H1 (cell line): ENCODE measurements around the gene CRHR2. TPM values are rescaled to one million over a fixed set of nuclear protein-coding genes. Genes with fewer than 3 reads are reported as not detected.

Experiments
- CTCF ChIA-PET: fragments of 300-600 bp; sonication (Branson Sonifier 250); formaldehyde crosslinking; loops from one replicate; lab custom pipeline; 2021; ENCODE audit not compliant: partially characterized antibody; lab: Charles Lee
- POLR2A ChIA-PET: fragments of 300-600 bp; sonication (Branson Sonifier 250); formaldehyde crosslinking; loops from one replicate; lab custom pipeline; 2021; ENCODE audit warnings: inconsistent platforms; ENCODE audit not compliant: partially characterized antibody; lab: Charles Lee
- DNase-seq, 2 experiments: peaks; one replicate each; pipeline versions ENCODE4 v3.0.0 to v3.0.0-alpha.2; 2010 to 2022; ENCODE audit warnings: low spot score in 2 of 2, low read depth in 1 of 2, mixed read lengths in 1 of 2
- FAIRE-seq: peaks from 2 replicates; lab custom pipeline; 2011; peaks lifted over from hg19 to GRCh38; lab: Jason Lieb, UNC
- H2AFZ ChIP-seq: 2 replicates; pipeline ENCODE4 v1.8.1; 2012; ENCODE audit warnings: low read length, inconsistent platforms
- H2AK5ac ChIP-seq: 2 replicates; pipeline ENCODE4 v1.6.1; 2013; ENCODE audit warnings: low read depth, low read length
- H2BK120ac ChIP-seq: replicated peaks from 2 replicates; pipeline ENCODE3; 2013; ENCODE audit warnings: low read depth, low read length, inconsistent platforms
- H2BK12ac ChIP-seq: 2 replicates; pipeline ENCODE4 v1.6.1; 2013; ENCODE audit warnings: low read depth, low read length
- H2BK15ac ChIP-seq: 2 replicates; pipeline ENCODE4 v1.6.1; 2013; ENCODE audit warnings: low read length
- H2BK20ac ChIP-seq: 2 replicates; pipeline ENCODE4 v1.6.1; 2013; ENCODE audit warnings: low read length
- H2BK5ac ChIP-seq: 2 replicates; pipeline ENCODE4 v1.6.1; 2013; ENCODE audit warnings: low read depth, low read length
- H3K14ac ChIP-seq: 2 replicates; pipeline ENCODE4 v1.6.1; 2013; ENCODE audit warnings: inconsistent platforms; ENCODE audit not compliant: insufficient read length
- H3K18ac ChIP-seq: 2 replicates; pipeline ENCODE4 v1.6.1; 2013; ENCODE audit warnings: low read length; ENCODE audit errors: extremely low read depth
- H3K23ac ChIP-seq: 2 replicates; pipeline ENCODE4 v1.6.1; 2013; ENCODE audit warnings: inconsistent platforms; ENCODE audit not compliant: insufficient read length
- H3K23me2 ChIP-seq: 2 replicates; pipeline ENCODE4 v1.6.1; 2013; ENCODE audit warnings: low read depth, low read length
- H3K27ac ChIP-seq: 2 replicates; pipeline ENCODE4 v1.6.1; 2011; ENCODE audit warnings: low read depth, low read length, inconsistent platforms
- H3K27me3 ChIP-seq, 4 experiments: replicated peaks in 1 of 4; 1 replicate in 1 of 4; 2 replicates in 3 of 4; pipeline versions ENCODE4 v1.6.1 to v1.8.1; 2011 to 2013; ENCODE audit warnings: low read length in 3 of 4, mild to moderate bottlenecking in 3 of 4, inconsistent platforms in 2 of 4, mixed read lengths in 2 of 4, moderate library complexity in 1 of 4; ENCODE audit not compliant: control insufficient read depth in 3 of 4, insufficient read depth in 3 of 4; ENCODE audit errors: extremely low read depth in 1 of 4
- H3K36me3 ChIP-seq, 4 experiments: 2 replicates each; pipeline versions ENCODE4 v1.6.1 to v1.8.1; 2011 to 2013; ENCODE audit warnings: mild to moderate bottlenecking in 4 of 4, low read length in 3 of 4, moderate library complexity in 2 of 4, control low read depth in 1 of 4, inconsistent platforms in 1 of 4; ENCODE audit not compliant: insufficient read depth in 4 of 4, control insufficient read depth in 2 of 4
- H3K4ac ChIP-seq: replicated peaks from 2 replicates; pipeline ENCODE3; 2013; ENCODE audit warnings: low read length, low read depth, mixed read lengths, inconsistent platforms; ENCODE audit not compliant: insufficient read length
- H3K4me1 ChIP-seq, 4 experiments: replicated peaks in 1 of 4; 1 replicate in 1 of 4; 2 replicates in 3 of 4; pipeline versions ENCODE4 v1.6.1 to v1.8.1; 2011 to 2013; ENCODE audit warnings: low read length in 3 of 4, inconsistent platforms in 2 of 4, mixed read lengths in 1 of 4; ENCODE audit not compliant: insufficient read depth in 4 of 4, control insufficient read depth in 3 of 4
- H3K4me2 ChIP-seq, 2 experiments: 2 replicates each; pipeline versions ENCODE4 v1.6.1 to v1.8.1; 2011 to 2013; ENCODE audit warnings: low read depth in 2 of 2, low read length in 2 of 2, control low read depth in 1 of 2, inconsistent platforms in 1 of 2, mild to moderate bottlenecking in 1 of 2; ENCODE audit not compliant: insufficient read depth in 1 of 2
- H3K4me3 ChIP-seq, 4 experiments: fragments of 200-600, 300-600 bp in 1 of 4; sonication (generic), shearing (Covaris generic), sonication (Bioruptor Twin) in 1 of 4; 2 replicates each; pipeline versions ENCODE4 v1.5.1 to v1.8.1; 2011 to 2016; ENCODE audit warnings: low read length in 4 of 4, low read depth in 3 of 4, control low read depth in 2 of 4, inconsistent platforms in 2 of 4, mild to moderate bottlenecking in 2 of 4, mixed read lengths in 1 of 4, moderate library complexity in 1 of 4; ENCODE audit not compliant: insufficient read depth in 2 of 4; ENCODE audit errors: extremely low read depth in 1 of 4
- H3K56ac ChIP-seq: replicated peaks from 2 replicates; pipeline ENCODE3; 2013; ENCODE audit warnings: low read depth, mild to moderate bottlenecking, mixed read lengths, low read length, inconsistent platforms; ENCODE audit not compliant: insufficient read length
- H3K79me1 ChIP-seq: 2 replicates; pipeline ENCODE4 v1.6.1; 2013; ENCODE audit warnings: low read depth, low read length, control low read depth
- H3K79me2 ChIP-seq, 2 experiments: 2 replicates each; pipeline versions ENCODE4 v1.6.1 to v1.8.1; 2012 to 2013; ENCODE audit warnings: low read length in 2 of 2, mild to moderate bottlenecking in 2 of 2, inconsistent platforms in 1 of 2; ENCODE audit not compliant: insufficient read depth in 2 of 2, control insufficient read depth in 1 of 2
- H3K9ac ChIP-seq, 4 experiments: replicated peaks in 1 of 4; 1 replicate in 1 of 4; 2 replicates in 3 of 4; pipeline versions ENCODE4 v1.6.1 to v1.8.1; 2011 to 2013; ENCODE audit warnings: low read depth in 3 of 4, low read length in 3 of 4, control low read depth in 2 of 4, mild to moderate bottlenecking in 2 of 4, moderate library complexity in 2 of 4, inconsistent platforms in 1 of 4; ENCODE audit errors: extremely low read depth in 1 of 4
- H3K9me3 ChIP-seq, 2 experiments: 2 replicates each; pipeline versions ENCODE4 v1.6.1 to v1.8.1; 2012 to 2013; ENCODE audit warnings: mild to moderate bottlenecking in 2 of 2, moderate library complexity in 2 of 2, control low read depth in 1 of 2, inconsistent platforms in 1 of 2, low read depth in 1 of 2, low read length in 1 of 2, mixed read lengths in 1 of 2; ENCODE audit not compliant: insufficient read depth in 2 of 2
- H4K20me1 ChIP-seq, 2 experiments: replicated peaks in 1 of 2; 2 replicates each; pipeline versions ENCODE3 to v1.8.1; 2011 to 2013; ENCODE audit warnings: inconsistent platforms in 2 of 2, low read length in 2 of 2, mild to moderate bottlenecking in 1 of 2; ENCODE audit not compliant: insufficient read depth in 2 of 2, control insufficient read depth in 1 of 2
- H4K5ac ChIP-seq: 2 replicates; pipeline ENCODE4 v1.6.1; 2013; ENCODE audit warnings: low read length, low read depth, mixed read lengths, inconsistent platforms; ENCODE audit not compliant: insufficient read length
- H4K8ac ChIP-seq: 2 replicates; pipeline ENCODE4 v1.8.0; 2013; ENCODE audit warnings: mild to moderate bottlenecking, moderate library complexity, low read length, inconsistent platforms; ENCODE audit not compliant: insufficient read depth; ENCODE audit errors: extremely low read depth
- H4K91ac ChIP-seq: replicated peaks from 2 replicates; pipeline ENCODE3; 2013; ENCODE audit warnings: low read length, mixed read lengths, inconsistent platforms; ENCODE audit not compliant: insufficient read length
- CBX5 ChIP-seq: fragments of 300-800, 300-1000 bp; sonication (generic); IDR thresholded peaks from 2 replicates; pipeline ENCODE4 v1.7.1; 2016; ENCODE audit warnings: antibody characterized with exemption, low read length, low read depth
- EP300 ChIP-seq, 2 experiments: IDR thresholded peaks; 1 replicate in 1 of 2; 2 replicates in 1 of 2; pipeline ENCODE4 v1.6.1; 2011 to 2012; ENCODE audit warnings: low read depth in 2 of 2, low read length in 2 of 2, mild to moderate bottlenecking in 2 of 2, borderline replicate concordance in 1 of 2, inconsistent platforms in 1 of 2, moderate library complexity in 1 of 2
- RBBP5 ChIP-seq: IDR thresholded peaks from 2 replicates; pipeline ENCODE4 v1.7.1; 2012; ENCODE audit warnings: low read depth, mild to moderate bottlenecking, inconsistent platforms, low read length, moderate library complexity, borderline replicate concordance
- SIX5 ChIP-seq: IDR thresholded peaks from 2 replicates; pipeline ENCODE4 v1.6.1; 2011; ENCODE audit warnings: mild to moderate bottlenecking, low read depth, low read length
- SP1 ChIP-seq: IDR thresholded peaks from 2 replicates; pipeline ENCODE4 v1.6.1; 2011; ENCODE audit warnings: low read depth, low read length
- SP2 ChIP-seq: IDR thresholded peaks from 2 replicates; pipeline ENCODE4 v1.6.1; 2012; ENCODE audit warnings: mild to moderate bottlenecking, low read length, inconsistent platforms
- SUZ12 ChIP-seq: fragments of 200-600 bp; sonication (generic); IDR thresholded peaks from 2 replicates; pipeline ENCODE4 v1.6.1; 2012; ENCODE audit warnings: mild to moderate bottlenecking, inconsistent platforms, low read length, moderate library complexity, mixed read lengths
- TAF7 ChIP-seq: optimal IDR thresholded peaks from 2 replicates; pipeline ENCODE3; 2011; ENCODE audit warnings: low read depth, mild to moderate bottlenecking, inconsistent platforms, low read length, moderate library complexity, borderline replicate concordance
- ZNF274 ChIP-seq: IDR thresholded peaks from 2 replicates; pipeline ENCODE4 v1.7.0; 2012; ENCODE audit warnings: low read length, borderline replicate concordance; ENCODE audit errors: extremely low read depth
- WGBS, 2 experiments: shearing (Covaris generic) in 1 of 2; methylation state at CpG; one replicate each; pipeline versions ENCODE4 v1.1.6 to v1.1.7; 2013 to 2015; ENCODE audit warnings: low lambda C conversion rate in 2 of 2, mixed read lengths in 2 of 2, inconsistent platforms in 1 of 2, low coverage in 1 of 2, missing lambda C conversion rate in 1 of 2; ENCODE audit not compliant: insufficient replicate concordance in 2 of 2, insufficient coverage in 1 of 2, insufficient read length in 1 of 2; ENCODE audit errors: extremely low coverage in 1 of 2, missing lambda C conversion rate in 1 of 2; 5-methylcytosine and 5-hydroxymethylcytosine counted together
- polyA plus RNA-seq, 7 experiments: library from polyadenylated mRNA; depleted of rRNA in 3 of 7; stranded (reverse) in 5 of 7; unstranded in 2 of 7; fragments of >200 nt in 5 of 7; fragments of 200-250 nt in 2 of 7; gene quantifications; 1 replicate in 5 of 7; 2 replicates in 1 of 7; 4 replicates in 1 of 7; pipeline versions ENCODE4 v1.2.1 to v1.2.3, GENCODE V29; 2011 to 2013; ENCODE audit warnings: missing spikeins in 2 of 7, mixed read lengths in 2 of 7
- total RNA-seq: library from RNA; stranded (reverse); fragmentation: NEBNext Ultra II Directional; extraction: Animal tissue kit (Norgen Biotek cat#: 25700); gene quantifications from 2 replicates; pipeline ENCODE4 v1.2.1, GENCODE V29; 2021
- TF ChIP-seq, protein P1 (sequence below): IDR thresholded peaks from 2 replicates; pipeline ENCODE4 v1.6.1; 2012; ENCODE audit warnings: inconsistent platforms
- TF ChIP-seq, protein P2 (sequence below): IDR thresholded peaks from 2 replicates; pipeline ENCODE4 v1.6.1; 2012; ENCODE audit warnings: inconsistent platforms

CRHR2 gene
- total and polyA plus RNA-seq, 2 of the 8 experiments (the other 6 are each of a cell fraction or from before 2014, with no cell fraction given) = 0.37 to 1.3 TPM

DNA sequence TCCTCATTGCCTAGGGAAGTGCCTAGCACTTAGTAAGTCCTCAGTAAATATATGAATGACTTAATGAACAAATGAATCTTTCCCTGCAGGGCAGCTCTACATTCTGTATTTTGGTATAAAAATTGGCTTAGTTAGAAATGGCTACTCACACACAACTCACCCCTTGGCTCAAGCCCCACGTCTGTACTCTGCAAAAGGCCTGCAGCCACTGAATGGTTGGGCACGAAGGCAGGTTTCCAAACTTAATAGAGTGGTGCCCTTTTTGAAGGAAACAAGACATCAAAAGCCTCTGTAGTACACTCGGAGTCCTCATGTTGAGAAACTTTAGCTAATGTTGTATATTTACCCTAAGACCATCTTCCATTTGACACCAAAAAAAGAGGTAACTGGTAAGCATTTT, 36.6 kb downstream of the CRHR2 start:
- Histone ChIP-seq H3K4me3 (no peak overlapping the region), H3K23ac (no peak overlapping the region), H3K14ac (no peak overlapping the region), H4K5ac (no peak overlapping the region), H4K20me1 (peaks cover 8 to 9% of the 10 kb centered on the region in 2 experiments), H3K4me1 (peaks cover 2 to 7% (median 4%) of the 10 kb centered on the region in 4 experiments; a peak in 6 of 7 replicates), H3K9me3 (no peaks in the 10 kb centered on the region), H3K36me3 (peaks cover 0 to 9% (median 2%) of the 10 kb centered on the region in 4 experiments; a peak in 3 of 8 replicates), H3K18ac (no peak overlapping the region), H3K79me1 (peaks cover 2% of the 10 kb centered on the region; the same call in 1 of the 2 replicates), H3K79me2 (peaks cover 0 to 15% of the 10 kb centered on the region in 2 experiments; a peak in 2 of 4 replicates), H2BK20ac (no peak overlapping the region), H3K27ac (no peak overlapping the region), H3K9ac (no peak overlapping the region), H2BK5ac (no peak overlapping the region), H3K4ac (no peak overlapping the region), H2BK12ac (no peak overlapping the region), H3K23me2 (no peaks in the 10 kb centered on the region; the same call in 1 of the 2 replicates), H3K4me2 (no peak overlapping the region), H4K91ac (no peak overlapping the region), H2BK120ac (no peak overlapping the region), H2BK15ac (no peak overlapping the region), H2AFZ (no peak overlapping the region), H3K56ac (no peak overlapping the region), H2AK5ac (no peak overlapping the region), H4K8ac (no peak overlapping the region), H3K27me3 (no peaks in the 10 kb centered on the region)
- DNase-seq = no peak
- FAIRE-seq = no peak
- ChIA-PET CTCF (interaction anchor here (0.9 kb wide), 2 partner anchors 32 to 145 kb away, joined by 3 read pairs; no protein-coding TSS in a partner anchor), POLR2A (interaction anchor here (1.2 to 2.7 kb wide), 4 partner anchors 10 to 39 kb away, joined by 3 to 12 read pairs (median 6); no protein-coding TSS in a partner anchor)
- WGBS, 2 experiments = 77% methylated on average over 3 of the region's 3 CpGs; no CpG with 5 or more reads in 1 of the 2 experiments
- TF ChIP-seq, protein P1, sequence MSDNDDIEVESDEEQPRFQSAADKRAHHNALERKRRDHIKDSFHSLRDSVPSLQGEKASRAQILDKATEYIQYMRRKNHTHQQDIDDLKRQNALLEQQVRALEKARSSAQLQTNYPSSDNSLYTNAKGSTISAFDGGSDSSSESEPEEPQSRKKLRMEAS = no peak
- TF ChIP-seq SUZ12 (no peak), EP300 (IDR thresholded peaks at IDR 0.05; ENCODE audit: borderline replicate concordance in 1 of 2, low read depth in 2 of 2, low read length in 2 of 2) (no peak), ZNF274 (no peak), SIX5 (no peak), SP1 (no peak), CBX5 (no peak), RBBP5 (no peak), TAF7 (no peak), SP2 (no peak)
- TF ChIP-seq, protein P2, sequence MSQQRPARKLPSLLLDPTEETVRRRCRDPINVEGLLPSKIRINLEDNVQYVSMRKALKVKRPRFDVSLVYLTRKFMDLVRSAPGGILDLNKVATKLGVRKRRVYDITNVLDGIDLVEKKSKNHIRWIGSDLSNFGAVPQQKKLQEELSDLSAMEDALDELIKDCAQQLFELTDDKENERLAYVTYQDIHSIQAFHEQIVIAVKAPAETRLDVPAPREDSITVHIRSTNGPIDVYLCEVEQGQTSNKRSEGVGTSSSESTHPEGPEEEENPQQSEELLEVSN = no peak
